Endothelial cell of umbilical vein (primary cell): ENCODE data around the gene DLGAP1. TPM values are rescaled to one million over a fixed set of nuclear protein-coding genes. Genes with fewer than 3 reads are reported as not detected.

Experiments used
- BruUV-seq: library from RNA; stranded (reverse); fragments of 400-500 nt; replicated peaks from 2 replicates; lab custom pipeline; 2021; lab: Mats Ljungman, UMichigan
- CTCF ChIA-PET: fragments of 300-600, 350-600 bp; sonication (Branson Sonifier 250); formaldehyde crosslinking; loops from one replicate; lab custom pipeline; 2021; ENCODE audit warnings: antibody characterized with exemption, inconsistent platforms; lab: Charles Lee
- POLR2A ChIA-PET: fragments of 300-600, 350-600 bp; sonication (Branson Sonifier 250); formaldehyde crosslinking; loops from one replicate; lab custom pipeline; 2021; ENCODE audit warnings: antibody characterized with exemption, inconsistent platforms; lab: Charles Lee
- DNase-seq: peaks from one replicate; pipeline ENCODE4 v3.0.0-alpha.2; 2011; ENCODE audit warnings: low read depth, low spot score
- FAIRE-seq: peaks from 2 replicates; lab custom pipeline; 2011; peaks lifted over from hg19 to GRCh38; lab: Jason Lieb, UNC
- H2AFZ ChIP-seq: 2 replicates; pipeline ENCODE4 v1.6.0; 2012; ENCODE audit warnings: low read depth, low read length, control low read depth, inconsistent platforms
- H3K27ac ChIP-seq: 2 replicates; pipeline ENCODE4 v1.5.1; 2011; ENCODE audit warnings: low read depth, mild to moderate bottlenecking, control low read depth, low read length, moderate library complexity; ENCODE audit not compliant: insufficient read depth
- H3K27me3 ChIP-seq, 2 experiments: 2 replicates each; pipeline versions ENCODE4 v1.6.0 to v1.6.1; 2011; ENCODE audit warnings: low read length in 2 of 2, mixed read lengths in 1 of 2; ENCODE audit not compliant: control insufficient read depth in 2 of 2, insufficient read depth in 2 of 2
- H3K36me3 ChIP-seq, 2 experiments: 2 replicates in 1 of 2; 3 replicates in 1 of 2; pipeline ENCODE4 v1.5.1; 2011; ENCODE audit warnings: low read length in 2 of 2, mild to moderate bottlenecking in 1 of 2, moderate library complexity in 1 of 2; ENCODE audit not compliant: control insufficient read depth in 2 of 2, insufficient read depth in 2 of 2; ENCODE audit errors: extremely low read depth in 1 of 2
- H3K4me1 ChIP-seq: 3 replicates; pipeline ENCODE4 v1.5.1; 2011; ENCODE audit warnings: mild to moderate bottlenecking, low read length; ENCODE audit not compliant: control insufficient read depth, insufficient read depth; ENCODE audit errors: extremely low read depth
- H3K4me2 ChIP-seq: 2 replicates; pipeline ENCODE4 v1.6.1; 2011; ENCODE audit warnings: low read length, control low read depth, mixed read lengths; ENCODE audit not compliant: insufficient read depth
- H3K4me3 ChIP-seq, 3 experiments: fragments of 200-600 bp in 1 of 3; sonication (generic), shearing (Covaris generic) in 1 of 3; replicated peaks in 1 of 3; 2 replicates each; pipeline ENCODE4 v1.5.1; 2011 to 2016; ENCODE audit warnings: control low read depth in 3 of 3, low read length in 3 of 3, mild to moderate bottlenecking in 2 of 3, inconsistent platforms in 1 of 3, low read depth in 1 of 3, moderate library complexity in 1 of 3; ENCODE audit not compliant: insufficient read depth in 1 of 3
- H3K79me2 ChIP-seq: 2 replicates; pipeline ENCODE4 v1.6.0; 2012; ENCODE audit warnings: low read length, inconsistent platforms; ENCODE audit not compliant: control insufficient read depth, insufficient read depth
- H3K9ac ChIP-seq: replicated peaks from 2 replicates; pipeline ENCODE3; 2011; ENCODE audit warnings: low read length, control low read depth; ENCODE audit not compliant: insufficient read depth; ENCODE audit errors: extremely low read depth
- H3K9me1 ChIP-seq: replicated peaks from 3 replicates; pipeline ENCODE4 v1.6.0; 2011; ENCODE audit warnings: mild to moderate bottlenecking, low read length; ENCODE audit not compliant: control insufficient read depth, insufficient read depth; ENCODE audit errors: extremely low read depth
- H3K9me3 ChIP-seq: replicated peaks from 2 replicates; pipeline ENCODE4 v1.5.1; 2012; ENCODE audit warnings: low read length, inconsistent platforms; ENCODE audit not compliant: control insufficient read depth, insufficient read depth
- H4K20me1 ChIP-seq: replicated peaks from 2 replicates; pipeline ENCODE3; 2011; ENCODE audit warnings: mild to moderate bottlenecking, low read length; ENCODE audit not compliant: control insufficient read depth, insufficient read depth; ENCODE audit errors: extremely low read depth
- EZH2 ChIP-seq: IDR thresholded peaks from 2 replicates; pipeline ENCODE4 v1.6.1; 2012; ENCODE audit warnings: borderline replicate concordance, low read depth, mild to moderate bottlenecking, moderate library complexity, low read length, inconsistent platforms; ENCODE audit not compliant: severe bottlenecking
- FOS ChIP-seq: IDR thresholded peaks from 2 replicates; pipeline ENCODE4 v1.6.1; 2011; ENCODE audit warnings: mild to moderate bottlenecking, low read length, moderate library complexity, borderline replicate concordance; ENCODE audit not compliant: insufficient read depth
- GATA2 ChIP-seq: IDR thresholded peaks from 2 replicates; pipeline ENCODE4 v1.7.0; 2011; ENCODE audit warnings: low read depth, mild to moderate bottlenecking, moderate library complexity, mixed read lengths, low read length; ENCODE audit not compliant: insufficient read length, insufficient read depth
- JUN ChIP-seq: IDR thresholded peaks from 2 replicates; pipeline ENCODE4 v1.6.1; 2011; ENCODE audit warnings: borderline replicate concordance, low read depth; ENCODE audit not compliant: insufficient read length, insufficient read depth
- MYC ChIP-seq: IDR thresholded peaks from one replicate; pipeline ENCODE4 v1.6.1; 2011; ENCODE audit warnings: mild to moderate bottlenecking, low read depth, low read length
- POLR2A ChIP-seq: IDR thresholded peaks from 2 replicates; pipeline ENCODE4 v1.6.1; 2012; ENCODE audit warnings: low read depth, mild to moderate bottlenecking, control low read depth, low read length
- POLR2AphosphoS5 ChIP-seq: IDR thresholded peaks from 2 replicates; pipeline ENCODE4 v1.6.1; 2012; ENCODE audit warnings: low read depth, mild to moderate bottlenecking, control low read depth, low read length, moderate library complexity; ENCODE audit not compliant: insufficient read depth
- dilution Hi-C: fragments of 300-500 bp; cut with MboI; formaldehyde crosslinking; loops from one replicate; pipeline ENCODE4 v1.15.0; 2019; ENCODE audit warnings: low sequenced_read_pairs; ENCODE audit not compliant: extremely low pct_ligation_motif_present
- intact Hi-C: fragments of 100-400 bp; cut with micrococcal nuclease; formaldehyde crosslinking; loops from one replicate; pipeline ENCODE4 v1.10.0; 2022
- polyA plus RNA-seq, 4 experiments: library from polyadenylated mRNA; depleted of rRNA in 3 of 4; stranded (reverse) in 3 of 4; unstranded in 1 of 4; fragments of >200 nt; gene quantifications; 2 replicates each; pipeline versions ENCODE4 v1.2.1 to v1.2.3, GENCODE V29; 2011 to 2012; ENCODE audit warnings: missing spikeins in 1 of 4
- total RNA-seq: library from RNA; stranded (reverse); gene quantifications from 2 replicates; pipeline ENCODE4 v1.2.3, GENCODE V29; 2021
- TF ChIP-seq, protein P1 (sequence below): IDR thresholded peaks from 2 replicates; pipeline ENCODE4 v1.6.1; 2011; ENCODE audit not compliant: insufficient read depth, insufficient read length
- TF ChIP-seq, protein P2 (sequence below), 2 donors: IDR thresholded peaks; 1 replicate in 1 of 2; 2 replicates in 1 of 2; pipeline ENCODE4 v1.5.1; 2011; ENCODE audit warnings: low read length in 2 of 2, mild to moderate bottlenecking in 2 of 2, moderate library complexity in 2 of 2, control low read depth in 1 of 2, inconsistent platforms in 1 of 2, low read depth in 1 of 2; ENCODE audit not compliant: insufficient read depth in 1 of 2; ENCODE audit errors: extremely low read depth in 1 of 2

DLGAP1 gene
- total and polyA plus RNA-seq, 2 donors (not counting 3 experiments of a cell fraction or from before 2014, with no cell fraction given), result 0.04 TPM; not detected in 1

DNA sequence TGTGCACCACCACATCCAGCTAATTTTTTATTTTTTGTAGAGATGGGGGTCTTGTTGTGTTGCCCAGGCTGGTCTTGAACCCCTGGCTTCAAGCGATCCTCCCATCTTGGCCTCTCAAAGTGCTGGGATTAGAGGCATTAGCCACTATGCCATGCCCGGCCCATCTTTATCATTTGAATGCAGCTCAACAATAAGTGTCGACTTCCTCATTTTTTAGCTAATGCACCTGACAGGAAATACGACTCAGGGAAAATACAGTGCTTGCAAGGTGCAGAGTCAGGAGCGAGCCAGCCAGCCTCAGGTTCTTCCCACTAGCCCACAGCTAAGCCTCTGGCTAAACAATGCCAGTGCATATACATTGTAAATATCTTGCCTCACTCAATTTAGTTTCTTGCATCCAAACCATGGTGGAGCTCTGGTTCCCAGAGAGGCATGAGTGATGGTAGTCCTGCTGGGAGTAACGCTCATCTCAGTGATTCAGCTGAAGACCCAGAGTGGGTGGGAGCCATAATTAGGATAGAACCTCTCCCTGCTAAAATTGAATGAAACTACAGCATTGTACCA lies 870.1 kb downstream of the DLGAP1 start:
- no peak overlapping the region for H2AFZ ChIP-seq
- no peak overlapping the region for H3K4me3 ChIP-seq
- no peaks in the 10 kb centered on the region for H3K9me1 ChIP-seq
- intact Hi-C loops (loop anchor here (1.0 to 2.0 kb wide), 3 partner anchors 131 to 304 kb away; no protein-coding TSS in a partner anchor), dilution Hi-C loops (no loop called here)
- CTCF ChIA-PET, result interaction anchor here (0.7 to 3.7 kb wide), 39 partner anchors 8 to 410 kb away, joined by 3 to 61 read pairs (median 6); no protein-coding TSS in a partner anchor
- H3K27me3 ChIP-seq, result no peaks in the 10 kb centered on the region
- DNase-seq (peak; percentile 27), FAIRE-seq (peak; percentile 65)
- H3K27ac ChIP-seq, result no peak overlapping the region
- no peak overlapping the region for H3K4me2 ChIP-seq
- no TSS peak for BruUV-seq
- H3K4me1 ChIP-seq, result peaks cover 4% of the 10 kb centered on the region
- H3K36me3 ChIP-seq, result no peaks in the 10 kb centered on the region
- H3K79me2 ChIP-seq, result no peaks in the 10 kb centered on the region
- H4K20me1 ChIP-seq, result no peaks in the 10 kb centered on the region
- POLR2A ChIA-PET, result no interaction called here
- no peaks in the 10 kb centered on the region for H3K9me3 ChIP-seq
- TF ChIP-seq FOS (no peak), JUN (no peak), POLR2AphosphoS5 (no peak), GATA2 (no peak), EZH2 (no peak), MYC (no peak), POLR2A (no peak)
- TF ChIP-seq, protein P1, sequence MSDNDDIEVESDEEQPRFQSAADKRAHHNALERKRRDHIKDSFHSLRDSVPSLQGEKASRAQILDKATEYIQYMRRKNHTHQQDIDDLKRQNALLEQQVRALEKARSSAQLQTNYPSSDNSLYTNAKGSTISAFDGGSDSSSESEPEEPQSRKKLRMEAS, result no peak
- TF ChIP-seq, protein P2, sequence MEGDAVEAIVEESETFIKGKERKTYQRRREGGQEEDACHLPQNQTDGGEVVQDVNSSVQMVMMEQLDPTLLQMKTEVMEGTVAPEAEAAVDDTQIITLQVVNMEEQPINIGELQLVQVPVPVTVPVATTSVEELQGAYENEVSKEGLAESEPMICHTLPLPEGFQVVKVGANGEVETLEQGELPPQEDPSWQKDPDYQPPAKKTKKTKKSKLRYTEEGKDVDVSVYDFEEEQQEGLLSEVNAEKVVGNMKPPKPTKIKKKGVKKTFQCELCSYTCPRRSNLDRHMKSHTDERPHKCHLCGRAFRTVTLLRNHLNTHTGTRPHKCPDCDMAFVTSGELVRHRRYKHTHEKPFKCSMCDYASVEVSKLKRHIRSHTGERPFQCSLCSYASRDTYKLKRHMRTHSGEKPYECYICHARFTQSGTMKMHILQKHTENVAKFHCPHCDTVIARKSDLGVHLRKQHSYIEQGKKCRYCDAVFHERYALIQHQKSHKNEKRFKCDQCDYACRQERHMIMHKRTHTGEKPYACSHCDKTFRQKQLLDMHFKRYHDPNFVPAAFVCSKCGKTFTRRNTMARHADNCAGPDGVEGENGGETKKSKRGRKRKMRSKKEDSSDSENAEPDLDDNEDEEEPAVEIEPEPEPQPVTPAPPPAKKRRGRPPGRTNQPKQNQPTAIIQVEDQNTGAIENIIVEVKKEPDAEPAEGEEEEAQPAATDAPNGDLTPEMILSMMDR (IDR thresholded peaks at IDR 0.05; ENCODE audit: extremely low read depth in 1 of 2, insufficient read depth in 1 of 2, low read depth in 1 of 2, low read length in 2 of 2), result no peak
- no peak overlapping the region for H3K9ac ChIP-seq
